ENCODE results near the gene RAB11FIP4.
A peak's percentile ranks its signal among the peaks of the same experiment; 100 is the strongest.

The RAB11FIP4 gene

DNA sequence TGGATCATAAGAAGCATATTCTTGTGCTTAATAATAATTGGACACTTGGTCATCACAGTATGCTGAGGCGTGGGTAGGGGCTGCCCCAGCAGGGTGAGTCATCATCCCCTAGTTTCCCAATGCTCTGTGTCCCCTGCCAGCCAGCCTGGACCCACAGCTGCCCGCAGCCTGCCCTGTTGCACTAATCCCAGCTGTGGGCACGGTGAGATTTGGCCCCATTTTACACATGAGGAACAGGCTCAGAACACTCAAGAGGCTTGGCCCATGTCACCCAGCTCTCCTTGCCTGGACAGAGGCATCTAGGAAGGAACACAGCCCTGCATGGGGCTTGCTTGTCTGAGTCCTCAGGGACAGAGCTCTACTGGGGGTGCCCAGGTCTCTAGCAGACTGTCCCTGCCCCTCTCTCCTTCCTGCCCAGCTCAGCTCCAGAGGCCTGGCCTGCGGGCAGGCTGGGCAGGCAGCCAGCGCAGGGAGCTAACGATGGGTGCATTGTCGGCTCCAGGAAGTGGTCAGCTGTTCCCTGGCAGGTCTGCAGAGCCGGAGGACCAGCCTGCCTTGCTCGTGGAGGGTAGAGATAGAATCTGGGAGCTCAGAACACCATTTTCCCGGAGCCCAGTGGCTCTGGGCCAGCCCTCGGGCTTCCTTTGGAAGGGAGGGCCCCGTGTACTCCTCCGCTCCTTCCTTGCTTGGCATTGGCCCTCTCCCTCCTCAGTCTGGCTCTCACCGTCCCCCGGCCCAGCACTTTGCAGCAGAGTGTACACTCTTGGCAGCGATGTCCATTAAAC, 189.4 kb downstream of the RAB11FIP4 start:
- no peaks in the 10 kb centered on the region for H3K27me3 ChIP-seq (ENCODE audit: insufficient read depth, poor library complexity, severe bottlenecking)
- TF ChIP-seq GABPA (IDR thresholded peaks at IDR 0.05; ENCODE audit: low read depth) = no peak
- no peak for TF ChIP-seq POLR2AphosphoS5 (IDR thresholded peaks at IDR 0.05; ENCODE audit: low read depth)
- no peak for TF ChIP-seq SPI1 (IDR thresholded peaks at IDR 0.05; ENCODE audit: borderline replicate concordance, low read depth)
- TF ChIP-seq, protein P1, sequence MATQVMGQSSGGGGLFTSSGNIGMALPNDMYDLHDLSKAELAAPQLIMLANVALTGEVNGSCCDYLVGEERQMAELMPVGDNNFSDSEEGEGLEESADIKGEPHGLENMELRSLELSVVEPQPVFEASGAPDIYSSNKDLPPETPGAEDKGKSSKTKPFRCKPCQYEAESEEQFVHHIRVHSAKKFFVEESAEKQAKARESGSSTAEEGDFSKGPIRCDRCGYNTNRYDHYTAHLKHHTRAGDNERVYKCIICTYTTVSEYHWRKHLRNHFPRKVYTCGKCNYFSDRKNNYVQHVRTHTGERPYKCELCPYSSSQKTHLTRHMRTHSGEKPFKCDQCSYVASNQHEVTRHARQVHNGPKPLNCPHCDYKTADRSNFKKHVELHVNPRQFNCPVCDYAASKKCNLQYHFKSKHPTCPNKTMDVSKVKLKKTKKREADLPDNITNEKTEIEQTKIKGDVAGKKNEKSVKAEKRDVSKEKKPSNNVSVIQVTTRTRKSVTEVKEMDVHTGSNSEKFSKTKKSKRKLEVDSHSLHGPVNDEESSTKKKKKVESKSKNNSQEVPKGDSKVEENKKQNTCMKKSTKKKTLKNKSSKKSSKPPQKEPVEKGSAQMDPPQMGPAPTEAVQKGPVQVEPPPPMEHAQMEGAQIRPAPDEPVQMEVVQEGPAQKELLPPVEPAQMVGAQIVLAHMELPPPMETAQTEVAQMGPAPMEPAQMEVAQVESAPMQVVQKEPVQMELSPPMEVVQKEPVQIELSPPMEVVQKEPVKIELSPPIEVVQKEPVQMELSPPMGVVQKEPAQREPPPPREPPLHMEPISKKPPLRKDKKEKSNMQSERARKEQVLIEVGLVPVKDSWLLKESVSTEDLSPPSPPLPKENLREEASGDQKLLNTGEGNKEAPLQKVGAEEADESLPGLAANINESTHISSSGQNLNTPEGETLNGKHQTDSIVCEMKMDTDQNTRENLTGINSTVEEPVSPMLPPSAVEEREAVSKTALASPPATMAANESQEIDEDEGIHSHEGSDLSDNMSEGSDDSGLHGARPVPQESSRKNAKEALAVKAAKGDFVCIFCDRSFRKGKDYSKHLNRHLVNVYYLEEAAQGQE (IDR thresholded peaks at IDR 0.05; ENCODE audit: insufficient replicate concordance, low read depth) = no peak
- TF ChIP-seq, protein P2, sequence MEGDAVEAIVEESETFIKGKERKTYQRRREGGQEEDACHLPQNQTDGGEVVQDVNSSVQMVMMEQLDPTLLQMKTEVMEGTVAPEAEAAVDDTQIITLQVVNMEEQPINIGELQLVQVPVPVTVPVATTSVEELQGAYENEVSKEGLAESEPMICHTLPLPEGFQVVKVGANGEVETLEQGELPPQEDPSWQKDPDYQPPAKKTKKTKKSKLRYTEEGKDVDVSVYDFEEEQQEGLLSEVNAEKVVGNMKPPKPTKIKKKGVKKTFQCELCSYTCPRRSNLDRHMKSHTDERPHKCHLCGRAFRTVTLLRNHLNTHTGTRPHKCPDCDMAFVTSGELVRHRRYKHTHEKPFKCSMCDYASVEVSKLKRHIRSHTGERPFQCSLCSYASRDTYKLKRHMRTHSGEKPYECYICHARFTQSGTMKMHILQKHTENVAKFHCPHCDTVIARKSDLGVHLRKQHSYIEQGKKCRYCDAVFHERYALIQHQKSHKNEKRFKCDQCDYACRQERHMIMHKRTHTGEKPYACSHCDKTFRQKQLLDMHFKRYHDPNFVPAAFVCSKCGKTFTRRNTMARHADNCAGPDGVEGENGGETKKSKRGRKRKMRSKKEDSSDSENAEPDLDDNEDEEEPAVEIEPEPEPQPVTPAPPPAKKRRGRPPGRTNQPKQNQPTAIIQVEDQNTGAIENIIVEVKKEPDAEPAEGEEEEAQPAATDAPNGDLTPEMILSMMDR (IDR thresholded peaks at IDR 0.05; ENCODE audit: insufficient read depth, low read length) = no peak
- peak; percentile 59 to 71 for DNase-seq (ENCODE audit: low read depth in 1 of 2, low spot score in 1 of 2)
- H3K4me3 ChIP-seq (replicated peaks; ENCODE audit: insufficient read depth, low read length) = no peak overlapping the region
- peak overlapping the region; percentile 70 for H3K27ac ChIP-seq (replicated peaks)

DNA sequence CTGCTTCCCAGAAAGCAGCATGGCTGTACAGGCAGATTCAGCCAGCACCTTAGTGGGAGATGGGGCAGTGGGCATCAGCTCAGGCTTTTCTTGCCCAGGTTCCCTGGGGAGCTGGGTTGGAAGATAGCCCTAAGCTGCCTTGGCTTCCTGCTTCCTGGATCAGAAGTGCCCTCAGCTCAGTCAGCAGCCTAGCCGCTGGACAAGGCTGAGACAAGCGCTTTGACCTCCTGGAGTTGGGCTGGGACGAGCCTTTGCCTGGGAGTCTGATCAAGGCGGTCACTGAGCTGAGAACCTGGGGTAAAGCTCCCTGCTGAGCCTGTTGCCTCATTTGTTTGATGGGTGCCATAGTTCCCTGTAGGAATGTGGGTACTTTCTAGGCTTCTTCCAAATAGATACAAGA, 190.0 kb downstream of the RAB11FIP4 start:
- Histone ChIP-seq H3K4me3 (replicated peaks; ENCODE audit: insufficient read depth, low read length) (no peak overlapping the region), H3K27ac (replicated peaks) (peak overlapping the region; percentile 70), H3K27me3 (ENCODE audit: insufficient read depth, poor library complexity, severe bottlenecking) (no peaks in the 10 kb centered on the region)
- DNase-seq (ENCODE audit: low read depth in 1 of 2, low spot score in 1 of 2) = no peak
- TF ChIP-seq GABPA (IDR thresholded peaks at IDR 0.05; ENCODE audit: low read depth) (no peak), SPI1 (IDR thresholded peaks at IDR 0.05; ENCODE audit: borderline replicate concordance, low read depth) (no peak), POLR2AphosphoS5 (IDR thresholded peaks at IDR 0.05; ENCODE audit: low read depth) (no peak)
- TF ChIP-seq, protein P2 (IDR thresholded peaks at IDR 0.05; ENCODE audit: insufficient read depth, low read length) = no peak

DNA sequence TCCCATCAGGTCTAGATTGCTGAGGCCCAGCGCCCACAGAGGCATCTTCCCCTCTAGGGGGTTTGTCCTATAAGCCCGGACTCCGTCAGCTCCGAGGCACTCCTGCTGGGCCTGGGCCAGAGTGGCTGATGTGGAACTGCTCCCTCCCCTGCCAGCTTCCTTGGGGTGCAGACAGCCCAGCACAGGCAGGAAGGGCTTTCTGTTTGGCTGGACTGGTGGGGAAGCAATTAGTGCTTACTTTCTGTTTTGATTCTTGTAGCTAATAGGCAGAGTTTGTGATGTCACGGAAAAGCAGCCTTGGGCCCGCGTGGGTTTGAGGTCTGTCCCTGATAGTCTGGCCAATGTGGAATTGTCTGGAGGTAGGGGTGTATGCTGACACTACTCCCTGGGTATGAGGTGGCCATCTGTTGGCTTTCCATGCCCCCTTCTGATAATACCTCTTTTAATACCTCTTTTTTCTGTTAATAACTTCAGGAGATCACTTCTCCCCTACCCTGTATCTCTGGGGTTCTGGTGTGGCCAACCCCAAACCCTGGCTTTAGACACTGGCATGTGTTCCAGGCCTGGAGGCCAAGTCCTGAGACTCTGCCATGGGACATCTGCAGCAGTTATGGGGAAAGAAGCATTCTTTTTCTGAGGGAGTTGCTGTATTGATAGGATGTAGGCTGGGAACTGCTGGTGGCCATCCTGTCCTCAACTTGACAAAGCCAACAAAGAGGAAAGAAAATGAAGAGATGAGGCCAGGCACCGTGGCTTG, 190.9 kb downstream of the RAB11FIP4 start:
- no peak for TF ChIP-seq POLR2AphosphoS5 (IDR thresholded peaks at IDR 0.05; ENCODE audit: low read depth)
- Histone ChIP-seq H3K27ac (replicated peaks) (no peak overlapping the region), H3K27me3 (ENCODE audit: insufficient read depth, poor library complexity, severe bottlenecking) (no peaks in the 10 kb centered on the region), H3K4me3 (replicated peaks; ENCODE audit: insufficient read depth, low read length) (no peak overlapping the region)
- no peak for DNase-seq (ENCODE audit: low read depth in 1 of 2, low spot score in 1 of 2)

DNA sequence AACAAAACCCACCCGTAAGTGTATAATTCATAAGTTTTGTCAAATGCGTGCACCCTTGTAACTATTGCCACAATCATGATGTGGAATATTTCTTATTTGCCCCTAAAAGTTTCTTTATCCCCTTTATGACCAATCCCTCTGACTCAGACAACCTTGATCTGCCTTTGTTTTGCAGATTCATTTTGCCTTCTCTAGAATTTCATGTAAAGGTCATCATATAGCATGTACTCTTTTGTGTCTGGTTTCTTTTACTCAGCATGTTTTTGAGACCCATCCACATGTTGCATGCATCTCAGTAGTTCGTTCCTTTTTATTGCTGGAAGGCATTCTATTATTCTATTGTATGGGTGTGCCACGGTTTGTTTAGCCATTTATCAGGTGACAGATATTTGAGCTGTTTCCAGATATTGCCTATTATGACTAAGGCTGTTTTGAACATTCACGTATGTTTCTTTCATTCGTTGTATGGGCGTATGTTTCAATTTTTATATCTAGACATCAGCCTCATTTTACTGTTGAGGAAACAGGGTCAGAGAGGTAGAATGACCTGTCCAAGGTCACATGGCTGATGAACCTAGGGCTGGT, 192.4 kb downstream of the RAB11FIP4 start:
- Histone ChIP-seq H3K27me3 (ENCODE audit: insufficient read depth, poor library complexity, severe bottlenecking) (no peaks in the 10 kb centered on the region), H3K27ac (replicated peaks) (no peak overlapping the region), H3K4me3 (replicated peaks; ENCODE audit: insufficient read depth, low read length) (no peak overlapping the region)
- TF ChIP-seq GABPA (IDR thresholded peaks at IDR 0.05; ENCODE audit: low read depth) (no peak), SPI1 (IDR thresholded peaks at IDR 0.05; ENCODE audit: borderline replicate concordance, low read depth) (no peak), POLR2AphosphoS5 (IDR thresholded peaks at IDR 0.05; ENCODE audit: low read depth) (no peak)
- TF ChIP-seq, protein P1 (IDR thresholded peaks at IDR 0.05; ENCODE audit: insufficient replicate concordance, low read depth) = no peak
- TF ChIP-seq, protein P2 (IDR thresholded peaks at IDR 0.05; ENCODE audit: insufficient read depth, low read length) = no peak
- no peak for DNase-seq (ENCODE audit: low read depth in 1 of 2, low spot score in 1 of 2)
